Measurements from ENCODE around the gene SP7.

Gene SP7

GRCh38 chr12:53324113-53324778, 11.9 kb downstream of the SP7 start:
- TF ChIP-seq CTCF (IDR thresholded peaks at IDR 0.05; ENCODE audit: poor library complexity, severe bottlenecking) = no peak
- Histone ChIP-seq H3K27ac (ENCODE audit: poor library complexity, severe bottlenecking) (peak overlapping the region; percentile 63), H3K4me3 (ENCODE audit: severe bottlenecking) (peak overlapping the region; percentile 68), H3K4me1 (ENCODE audit: insufficient read depth, poor library complexity, severe bottlenecking) (no peaks in the 10 kb centered on the region), H3K36me3 (ENCODE audit: low read depth) (peaks cover 9% of the 10 kb centered on the region), H3K9me3 (ENCODE audit: severe bottlenecking) (no peaks in the 10 kb centered on the region), H3K27me3 (ENCODE audit: insufficient read depth, poor library complexity, severe bottlenecking) (no peaks in the 10 kb centered on the region)
- ATAC-seq (ENCODE audit: low read depth) (no peak), DNase-seq (ENCODE audit: low spot score) (no peak)

- no peak for TF ChIP-seq CTCF (IDR thresholded peaks at IDR 0.05; ENCODE audit: poor library complexity, severe bottlenecking)
- Histone ChIP-seq H3K27ac (ENCODE audit: poor library complexity, severe bottlenecking) (peak overlapping the region; percentile 73), H3K9me3 (ENCODE audit: severe bottlenecking) (no peaks in the 10 kb centered on the region), H3K36me3 (ENCODE audit: low read depth) (peaks cover 39% of the 10 kb centered on the region), H3K4me3 (ENCODE audit: severe bottlenecking) (peak overlapping the region; percentile 73), H3K4me1 (ENCODE audit: insufficient read depth, poor library complexity, severe bottlenecking) (no peaks in the 10 kb centered on the region), H3K27me3 (ENCODE audit: insufficient read depth, poor library complexity, severe bottlenecking) (no peaks in the 10 kb centered on the region)
- DNase-seq (ENCODE audit: low spot score) (no peak), ATAC-seq (ENCODE audit: low read depth) (no peak)
Observed at GRCh38 chr12:53320352-53321195, 15.6 kb downstream of the SP7 start.

GRCh38 chr12:53313996-53314395, 22.2 kb downstream of the SP7 start:
- H3K4me3 ChIP-seq (ENCODE audit: severe bottlenecking) = no peak overlapping the region
- H3K4me1 ChIP-seq (ENCODE audit: insufficient read depth, poor library complexity, severe bottlenecking) = no peaks in the 10 kb centered on the region
- no peak for TF ChIP-seq CTCF (IDR thresholded peaks at IDR 0.05; ENCODE audit: poor library complexity, severe bottlenecking)
- H3K27me3 ChIP-seq (ENCODE audit: insufficient read depth, poor library complexity, severe bottlenecking) = no peaks in the 10 kb centered on the region
- H3K9me3 ChIP-seq (ENCODE audit: severe bottlenecking) = no peaks in the 10 kb centered on the region
- no peak overlapping the region for H3K27ac ChIP-seq (ENCODE audit: poor library complexity, severe bottlenecking)
- no peak for ATAC-seq (ENCODE audit: low read depth)
- DNase-seq (ENCODE audit: low spot score) = no peak
- peaks cover 67% of the 10 kb centered on the region for H3K36me3 ChIP-seq (ENCODE audit: low read depth)

GRCh38 chr12:53308276-53308675, 27.9 kb downstream of the SP7 start:
- H3K36me3 ChIP-seq (ENCODE audit: low read depth) = peaks cover 60% of the 10 kb centered on the region

More at GRCh38 chr12:53308276-53308675, 27.9 kb downstream of the SP7 start:
- Histone ChIP-seq H3K4me3 (ENCODE audit: severe bottlenecking) (no peak overlapping the region), H3K9me3 (ENCODE audit: severe bottlenecking) (no peaks in the 10 kb centered on the region), H3K27ac (ENCODE audit: poor library complexity, severe bottlenecking) (no peak overlapping the region), H3K27me3 (ENCODE audit: insufficient read depth, poor library complexity, severe bottlenecking) (no peaks in the 10 kb centered on the region), H3K4me1 (ENCODE audit: insufficient read depth, poor library complexity, severe bottlenecking) (no peaks in the 10 kb centered on the region)
- DNase-seq (ENCODE audit: low spot score) (no peak), ATAC-seq (ENCODE audit: low read depth) (no peak)
- TF ChIP-seq CTCF (IDR thresholded peaks at IDR 0.05; ENCODE audit: poor library complexity, severe bottlenecking) = no peak

Measured in RWPE2 (cell line).